ENCODE results near the gene TRABD2B.

DNA sequence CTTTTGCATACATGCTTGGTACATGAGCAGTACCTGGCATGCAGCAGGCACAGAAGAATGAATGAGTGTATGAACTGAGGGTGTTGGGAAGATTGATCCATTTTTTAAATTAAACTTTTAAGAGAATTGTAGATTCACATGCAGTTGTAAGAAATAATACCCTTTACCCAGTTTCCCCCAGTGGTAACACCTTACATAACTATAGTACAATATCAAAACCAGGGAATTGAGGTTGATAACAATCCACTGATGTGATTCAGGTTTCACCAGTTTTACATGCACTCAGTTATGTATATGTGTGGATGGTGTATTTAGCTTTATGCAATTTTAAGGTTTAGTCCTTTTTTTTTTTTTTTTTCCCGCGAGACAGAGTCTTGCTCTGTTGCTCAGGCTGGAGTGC, 20.5 kb downstream of the TRABD2B start:
- TF ChIP-seq, protein P1, sequence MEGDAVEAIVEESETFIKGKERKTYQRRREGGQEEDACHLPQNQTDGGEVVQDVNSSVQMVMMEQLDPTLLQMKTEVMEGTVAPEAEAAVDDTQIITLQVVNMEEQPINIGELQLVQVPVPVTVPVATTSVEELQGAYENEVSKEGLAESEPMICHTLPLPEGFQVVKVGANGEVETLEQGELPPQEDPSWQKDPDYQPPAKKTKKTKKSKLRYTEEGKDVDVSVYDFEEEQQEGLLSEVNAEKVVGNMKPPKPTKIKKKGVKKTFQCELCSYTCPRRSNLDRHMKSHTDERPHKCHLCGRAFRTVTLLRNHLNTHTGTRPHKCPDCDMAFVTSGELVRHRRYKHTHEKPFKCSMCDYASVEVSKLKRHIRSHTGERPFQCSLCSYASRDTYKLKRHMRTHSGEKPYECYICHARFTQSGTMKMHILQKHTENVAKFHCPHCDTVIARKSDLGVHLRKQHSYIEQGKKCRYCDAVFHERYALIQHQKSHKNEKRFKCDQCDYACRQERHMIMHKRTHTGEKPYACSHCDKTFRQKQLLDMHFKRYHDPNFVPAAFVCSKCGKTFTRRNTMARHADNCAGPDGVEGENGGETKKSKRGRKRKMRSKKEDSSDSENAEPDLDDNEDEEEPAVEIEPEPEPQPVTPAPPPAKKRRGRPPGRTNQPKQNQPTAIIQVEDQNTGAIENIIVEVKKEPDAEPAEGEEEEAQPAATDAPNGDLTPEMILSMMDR (conservative IDR thresholded peaks at IDR 0.05 in 1 of 2, IDR thresholded peaks at IDR 0.05 in 1 of 2; ENCODE audit: low read depth in 1 of 2, low read length in 2 of 2) = no peak
- no peak for TF ChIP-seq EZH2 (IDR thresholded peaks at IDR 0.05; ENCODE audit: low read length, missing control alignments)
